ENCODE measurements around the gene SCN9A. TPM values are rescaled to one million over a fixed set of nuclear protein-coding genes. Genes with fewer than 3 reads are reported as not detected.

SCN9A gene
- total and polyA plus RNA-seq, 2 of the 4 experiments (the other 2 are of a cell fraction): 40.1 to 135 TPM

GRCh38 chr2:166321076-166321475, 54.7 kb downstream of the SCN9A start:
- Histone ChIP-seq H3K9me1 (ENCODE audit: insufficient read depth, low read length) (peaks cover 5% of the 10 kb centered on the region), H3K18ac (ENCODE audit: low read depth, low read length) (no peak overlapping the region), H3K56ac (ENCODE audit: extremely low read depth, insufficient read depth, low read length) (no peak overlapping the region), H3K4me3 (ENCODE audit: insufficient read depth, low read depth, low read length) (no peak overlapping the region), H4K8ac (ENCODE audit: low read depth in 2 of 2, low read length in 2 of 2) (0 out of 4 replicates have a peak overlapping the region, but pooled peaks of 1 of the 2 experiments have one; percentile 9), H3K9ac (ENCODE audit: low read depth, low read length) (no peak overlapping the region), H3K4me1 (ENCODE audit: control insufficient read depth, insufficient read depth, low read length) (no peaks in the 10 kb centered on the region; the same call in 1 of the 2 replicates), H2BK120ac (ENCODE audit: low read depth, low read length) (no peak overlapping the region), H4K20me1 (ENCODE audit: insufficient read depth, low read length) (no peaks in the 10 kb centered on the region), H3K9me3 (ENCODE audit: control insufficient read depth, insufficient read depth, low read length) (no peaks in the 10 kb centered on the region), H3K4me2 (ENCODE audit: low read depth, low read length) (no peak overlapping the region), H2BK5ac (ENCODE audit: low read depth, low read length, poor library complexity, severe bottlenecking) (peak overlapping the region; percentile 54), H4K91ac (ENCODE audit: insufficient read depth, low read depth, low read length) (no peak overlapping the region), H2BK20ac (ENCODE audit: low read depth, low read length) (peak overlapping the region; percentile 45; the same call in 1 of the 2 replicates), H3K23ac (ENCODE audit: low read depth, low read length) (no peak overlapping the region), H4K5ac (ENCODE audit: low read depth, low read length) (no peak overlapping the region), H3K27me3 (ENCODE audit: control insufficient read depth, insufficient read depth, low read length) (no peaks in the 10 kb centered on the region), H2AK5ac (ENCODE audit: low read depth, low read length) (peak overlapping the region; percentile 59; the same call in 1 of the 2 replicates), H3K4ac (ENCODE audit: low read depth, low read length) (no peak overlapping the region), H2BK15ac (ENCODE audit: low read depth, low read length) (no peak overlapping the region), H2AK9ac (replicated peaks; ENCODE audit: low read depth, low read length, poor library complexity) (no peak overlapping the region), H3K36me3 (ENCODE audit: control insufficient read depth, insufficient read depth, low read length) (no peaks in the 10 kb centered on the region), H3K14ac (replicated peaks; ENCODE audit: low read depth, low read length) (no peak overlapping the region; the same call in 1 of the 2 replicates), H3K79me1 (ENCODE audit: low read depth in 1 of 2, low read length in 2 of 2) (peaks cover 0 to 11% of the 10 kb centered on the region in 2 experiments; a peak in 3 of 4 replicates), H3K27ac (ENCODE audit: insufficient read depth, low read length) (no peak overlapping the region), H2AFZ (replicated peaks; ENCODE audit: low read length, poor library complexity) (no peak overlapping the region)
- intact Hi-C loops (cut with micrococcal nuclease) (no loop called here), in situ Hi-C loops (cut with MboI; ENCODE audit: low sequenced_read_pairs) (no loop called here), dilution Hi-C loops (cut with HindIII; ENCODE audit: low sequenced_read_pairs, unreplicated experiment) (no loop called here)
- DNase-seq (peak; percentile 39), ATAC-seq (ENCODE audit: low read depth) (peak; percentile 59)
- TF ChIP-seq BHLHE40 (IDR thresholded peaks at IDR 0.05; ENCODE audit: low read depth, low read length) (peak; percentile 60; the same call in 1 of the 2 replicates), RAD21 (IDR thresholded peaks at IDR 0.05; ENCODE audit: low read length) (no peak)
- BruUV-seq (replicated peaks): no TSS peak
- WGBS, 2 experiments (ENCODE audit: extremely low coverage in 2 of 2, insufficient read length in 1 of 2): 58% methylated on average over 3 of the region's 3 CpGs; no CpG with 5 or more reads in 1 of the 2 experiments
- ChIA-PET CTCF (interaction anchor here (1.0 to 2.2 kb wide), 2 partner anchors 11 to 44 kb away, joined by 3 to 8 read pairs; no protein-coding TSS in a partner anchor), POLR2A (ENCODE audit: unreplicated experiment) (no interaction called here)
